ENCODE measurements around the gene CCR1.
"Not testable (repeated sequence)": the region's sequence is repeated elsewhere in the genome, so short reads cannot be mapped to it uniquely, and the experiment has no call there.

The CCR1 gene

DNA sequence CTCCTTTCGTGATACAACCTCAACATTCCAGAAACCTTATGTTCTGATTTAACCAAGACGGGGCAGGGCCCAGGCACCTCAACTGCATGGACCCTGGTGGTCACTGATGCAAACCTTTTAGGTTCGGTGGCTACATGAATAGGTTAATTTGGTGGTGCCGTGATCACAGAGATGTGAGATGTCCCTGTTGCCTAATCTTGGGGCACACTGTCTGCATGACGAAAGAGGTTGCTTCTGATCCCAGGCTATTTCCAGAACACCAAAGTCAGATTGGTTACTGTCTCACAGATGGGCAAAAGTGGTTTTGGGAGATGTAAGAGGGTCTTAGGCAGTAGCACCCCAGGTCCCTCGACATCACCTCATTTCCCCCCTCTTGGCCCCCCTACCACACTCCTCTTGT, 4.0 kb upstream of the CCR1 start:
- no peak for DNase-seq (ENCODE audit: low spot score)

DNA sequence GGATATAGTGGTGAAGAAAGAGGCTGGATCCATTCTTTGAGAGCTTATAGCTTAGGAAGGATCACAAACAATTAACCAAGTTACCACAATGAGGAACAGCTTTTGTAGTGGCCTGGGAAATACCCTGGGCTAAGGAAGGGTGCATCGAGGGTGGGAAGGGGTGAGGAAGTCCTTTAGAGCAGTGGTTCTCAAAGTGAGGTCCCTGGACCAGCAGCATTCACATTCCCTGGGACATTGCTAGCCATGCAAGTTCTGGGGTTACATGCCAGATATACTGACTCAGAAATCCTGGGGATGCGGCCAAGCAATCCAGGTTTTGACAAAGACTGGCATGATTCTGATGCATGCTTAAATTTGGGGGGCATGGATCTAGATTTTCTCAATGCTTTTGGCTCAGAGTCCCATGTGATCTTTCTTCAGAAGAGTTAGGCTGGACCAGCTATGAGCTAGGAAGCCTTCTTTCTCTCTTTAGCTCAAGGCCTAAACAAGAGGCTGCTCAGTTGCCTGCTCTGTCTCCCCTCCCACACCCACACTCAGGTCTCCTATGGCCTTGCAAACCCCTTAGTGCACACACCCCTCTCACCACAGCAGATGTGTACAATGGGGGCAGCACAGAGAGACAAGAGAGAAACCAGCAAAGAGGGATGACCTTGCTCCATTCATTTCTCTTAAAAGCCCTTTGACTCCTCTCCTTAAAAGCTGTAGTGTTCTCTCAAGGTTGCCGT, 1.8 kb upstream of the CCR1 start:
- no peak for DNase-seq (ENCODE audit: low spot score)

DNA sequence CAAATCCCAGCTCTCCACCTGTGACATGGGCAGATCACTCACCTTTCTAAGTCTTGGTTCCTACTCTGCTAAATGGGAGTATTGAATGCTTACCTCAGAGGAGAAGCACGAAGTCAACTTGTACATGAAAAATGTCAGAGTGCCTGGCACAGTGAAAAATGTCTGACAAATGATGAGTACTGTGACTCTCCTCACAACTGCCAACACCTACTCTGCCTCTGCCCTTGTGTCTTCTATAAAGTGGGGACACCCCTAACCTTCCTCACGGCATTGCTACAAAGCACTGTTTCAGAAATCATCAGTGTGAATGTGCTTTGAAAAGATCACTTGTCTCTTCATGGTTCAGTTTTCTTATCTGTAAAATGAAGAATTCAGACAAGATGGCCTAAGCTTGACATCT, 940 bp upstream of the CCR1 start:
- DNase-seq (ENCODE audit: low spot score): no peak

- not testable (repeated sequence) for DNase-seq (ENCODE audit: low spot score)
Observed at GRCh38 chr3:46207514-46207913, 599 bp downstream of the CCR1 start.

DNA sequence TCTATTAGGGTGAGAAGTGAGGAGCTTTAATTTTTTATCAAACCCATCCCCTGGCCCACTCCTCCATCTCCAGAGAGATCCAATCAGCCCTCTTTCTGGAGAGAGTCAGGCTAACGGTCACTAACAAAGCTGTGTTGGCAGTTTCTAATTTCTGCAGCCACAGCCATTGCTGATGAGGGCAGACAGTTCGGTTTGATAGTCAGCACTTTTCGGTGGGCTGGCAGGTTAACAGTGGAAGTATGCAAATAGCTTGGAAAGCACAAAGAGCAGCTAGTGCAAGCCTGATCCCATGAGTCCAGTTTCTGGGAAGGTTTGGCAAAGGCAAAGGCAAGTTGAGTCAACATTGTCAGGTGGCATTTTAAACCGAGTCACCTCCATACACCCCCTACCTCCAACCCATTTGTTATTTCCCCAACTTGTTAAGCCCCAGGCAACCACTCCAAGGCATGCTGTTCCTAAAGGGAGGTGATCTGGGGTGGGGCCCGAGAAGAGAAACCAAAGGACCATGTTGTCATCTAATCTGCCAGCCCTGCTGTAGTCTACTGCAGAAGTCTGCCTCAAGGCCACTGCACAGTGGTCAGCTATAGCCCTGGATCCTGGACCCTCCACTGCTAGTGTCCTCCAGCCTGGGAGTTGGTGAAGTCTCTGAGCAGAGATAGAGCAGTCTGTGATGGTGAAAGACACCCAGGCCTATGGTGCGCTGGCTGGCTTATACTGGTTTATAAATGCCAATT, 1.7 kb downstream of the CCR1 start:
- no peak for DNase-seq (ENCODE audit: low spot score)

DNA sequence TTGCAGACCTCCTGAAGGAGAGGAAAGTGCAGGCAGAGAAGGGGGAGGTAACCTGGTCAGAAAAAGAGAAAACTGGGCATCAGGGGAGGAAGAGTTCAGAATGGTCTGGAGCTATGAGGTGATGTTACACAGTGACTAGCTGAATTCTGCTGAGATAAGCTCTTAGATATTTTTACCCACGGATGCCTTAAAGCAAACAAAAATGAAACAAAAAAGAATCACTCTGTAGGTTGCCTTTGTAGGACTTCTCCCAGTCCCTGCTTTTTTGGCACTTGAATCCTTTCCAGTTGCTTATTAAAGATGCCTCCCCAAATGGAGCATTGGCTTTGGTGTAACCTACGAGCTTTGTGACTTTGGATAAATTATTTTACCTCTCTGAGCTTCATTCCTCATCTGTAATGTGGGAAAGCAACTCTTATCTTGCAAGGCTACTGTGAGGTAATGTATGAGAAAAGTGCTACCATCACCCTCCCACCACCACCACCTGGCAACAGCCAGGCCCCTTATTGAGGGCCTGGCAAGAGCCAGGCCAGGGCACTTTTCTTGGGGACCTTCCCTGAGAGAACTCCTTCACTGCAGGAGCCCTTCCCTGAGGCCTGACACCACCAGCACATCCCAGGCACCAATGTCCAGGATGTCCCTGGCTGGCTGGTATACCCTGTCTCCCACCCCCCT, 2.7 kb downstream of the CCR1 start:
- DNase-seq (ENCODE audit: low spot score): no peak

GRCh38 chr3:46203681-46204080, 4.4 kb downstream of the CCR1 start:
- no peak for DNase-seq (ENCODE audit: low spot score)

GRCh38 chr3:46202535-46202934, 5.6 kb downstream of the CCR1 start:
- DNase-seq (ENCODE audit: low spot score): no peak

GRCh38 chr3:46200790-46201189, 7.3 kb downstream of the CCR1 start:
- DNase-seq (ENCODE audit: low spot score): no peak

DNA sequence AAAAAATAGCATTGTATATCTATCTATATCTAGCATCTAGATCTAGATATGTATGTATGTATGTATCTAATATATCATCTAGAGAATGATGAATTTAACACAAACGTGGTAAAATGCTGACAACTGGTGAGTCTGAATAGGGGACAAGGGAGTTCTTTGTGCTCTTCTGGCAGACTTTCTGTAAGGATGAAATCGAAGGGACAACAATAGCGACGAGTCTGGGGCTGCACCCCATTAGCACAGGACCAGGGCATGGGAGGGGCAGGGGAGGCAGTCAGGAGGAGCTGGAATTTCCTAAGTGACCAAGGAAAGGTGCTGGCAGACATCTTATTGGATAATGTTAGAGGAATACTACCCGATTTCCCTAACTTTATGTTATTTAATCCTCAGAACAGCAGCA, 7.9 kb downstream of the CCR1 start:
- no peak for DNase-seq (ENCODE audit: low spot score)

- no peak for DNase-seq (ENCODE audit: low spot score)
Observed at GRCh38 chr3:46196261-46196957, 11.7 kb downstream of the CCR1 start.

DNA sequence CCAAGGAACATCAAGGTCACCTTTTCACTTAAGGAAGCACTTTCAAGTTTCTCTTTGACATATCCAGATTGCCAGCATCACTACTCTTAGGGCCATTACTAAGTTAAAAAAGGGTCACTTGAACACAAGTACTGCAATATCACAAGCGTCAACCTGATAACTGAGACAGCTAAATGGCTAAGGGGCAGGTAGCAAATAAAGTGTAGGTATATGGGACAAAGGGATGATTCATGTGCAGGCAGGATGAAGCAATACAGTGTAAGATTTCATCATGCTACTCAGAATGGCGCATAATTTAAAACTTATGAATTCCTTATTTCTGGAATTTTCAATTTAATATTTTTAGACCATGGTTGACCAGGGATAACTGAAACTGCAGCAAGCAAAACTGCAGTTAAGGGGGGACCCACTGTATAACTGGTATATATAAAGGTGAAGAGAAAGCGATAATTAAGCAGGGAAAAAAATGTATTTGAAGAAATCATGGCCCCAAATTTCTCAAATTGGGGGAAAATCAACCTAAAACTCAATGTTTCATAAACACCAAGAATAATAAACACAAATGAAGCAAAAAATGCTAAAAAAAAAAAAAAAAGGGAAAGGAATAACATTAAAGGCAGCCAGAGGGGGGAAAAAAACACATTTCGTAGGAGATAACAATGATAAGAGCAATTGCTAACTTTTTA, 13.1 kb downstream of the CCR1 start:
- no peak for DNase-seq (ENCODE audit: low spot score)

DNA sequence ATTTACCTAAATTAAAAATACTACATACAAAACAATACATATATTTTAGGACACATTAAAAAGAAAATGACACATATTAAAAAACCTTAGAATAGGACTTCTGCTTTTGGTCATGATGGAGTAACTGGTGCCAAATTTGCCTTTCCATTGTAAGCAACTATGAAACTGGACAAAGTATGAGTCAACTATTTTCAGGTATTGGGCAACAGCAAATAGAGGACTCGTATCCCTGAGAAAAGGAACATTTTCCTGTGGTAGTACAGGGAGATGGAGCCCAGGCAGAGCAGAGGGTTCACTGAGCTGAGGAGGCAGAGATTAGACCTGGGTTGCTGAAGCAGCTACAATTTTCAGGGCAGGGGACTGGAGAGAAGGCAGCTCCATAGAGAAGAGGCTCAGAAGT, 14.7 kb downstream of the CCR1 start:
- no peak for DNase-seq (ENCODE audit: low spot score)

- no peak for DNase-seq (ENCODE audit: low spot score)
Observed at GRCh38 chr3:46192939-46193338, 15.2 kb downstream of the CCR1 start.

- DNase-seq (ENCODE audit: low spot score): no peak
Observed at GRCh38 chr3:46191730-46192129, 16.4 kb downstream of the CCR1 start.

- no peak for DNase-seq (ENCODE audit: low spot score)
Observed at GRCh38 chr3:46188708-46189107, 19.4 kb downstream of the CCR1 start.

DNA sequence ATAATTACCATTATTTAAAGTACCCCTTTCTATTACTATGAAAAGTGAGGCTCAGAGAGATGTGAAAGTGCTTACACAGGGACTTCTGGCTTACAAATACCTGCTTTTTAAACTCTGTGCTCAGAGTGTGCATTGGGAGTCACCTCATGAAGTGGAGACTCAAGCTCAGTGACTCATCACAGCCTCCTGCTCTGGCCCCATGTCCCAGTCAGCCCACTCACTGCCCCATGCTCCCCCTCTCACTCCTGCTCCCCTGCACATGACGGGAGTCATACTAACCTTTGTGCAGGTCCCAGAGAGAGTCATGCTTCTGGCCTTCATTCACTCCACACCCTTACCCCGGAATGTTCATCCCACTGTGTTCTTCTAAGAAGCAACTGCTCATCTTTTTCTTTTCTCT, 20.2 kb downstream of the CCR1 start:
- DNase-seq (ENCODE audit: low spot score): no peak

- DNase-seq (ENCODE audit: low spot score): no peak
Observed at GRCh38 chr3:46187341-46187700, 20.8 kb downstream of the CCR1 start.

DNA sequence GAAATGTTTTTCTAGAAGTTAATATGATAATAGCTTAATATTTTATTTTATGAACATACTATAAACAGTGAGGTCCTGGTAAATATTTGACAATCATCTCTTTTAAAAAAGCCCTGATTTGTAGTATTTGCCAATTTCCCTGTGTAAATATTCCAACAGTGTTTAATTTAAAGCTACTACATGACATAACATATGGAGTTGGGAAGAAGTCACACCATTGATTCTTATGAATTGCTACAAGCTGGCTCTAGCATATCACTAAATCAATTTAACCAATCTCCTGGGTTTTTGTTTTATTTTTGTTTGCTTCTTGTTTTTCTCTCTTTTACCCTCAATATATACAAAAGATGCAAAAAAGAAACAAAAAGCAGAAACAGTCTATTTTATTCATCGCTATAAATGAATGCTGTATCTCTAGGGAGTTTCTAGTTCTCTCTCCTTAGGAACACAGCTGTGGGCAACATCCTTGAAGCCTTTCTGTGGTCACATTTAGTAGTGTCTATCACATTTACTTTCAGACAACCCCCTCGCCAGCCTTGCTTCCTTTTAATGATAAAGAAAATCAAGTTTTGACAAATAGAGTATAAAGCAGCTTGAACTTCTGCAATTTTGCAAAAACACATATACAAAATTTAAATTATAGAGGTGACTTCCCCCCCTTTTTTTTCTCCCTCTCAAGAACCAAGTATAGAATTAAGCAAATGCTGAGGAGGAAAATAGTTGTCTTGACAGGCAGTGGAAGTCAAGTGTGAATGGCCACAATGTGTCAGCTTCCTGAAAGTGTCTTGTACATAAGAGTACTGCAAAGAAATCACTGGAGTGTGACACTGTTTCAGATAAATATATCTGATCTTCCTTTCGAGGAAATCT, 21.4 kb downstream of the CCR1 start:
- DNase-seq (ENCODE audit: low spot score): no peak

- DNase-seq (ENCODE audit: low spot score): no peak
Observed at GRCh38 chr3:46184469-46184868, 23.6 kb downstream of the CCR1 start.

GRCh38 chr3:46183330-46183729, 24.8 kb downstream of the CCR1 start:
- no peak for DNase-seq (ENCODE audit: low spot score)
